ENCODE measurements around the gene HOXA6. TPM values are rescaled to one million over a fixed set of nuclear protein-coding genes. Genes with fewer than 3 reads are reported as not detected.

Gene HOXA6
- total RNA-seq, 1 experiment from 2014 or later, result not detected

DNA sequence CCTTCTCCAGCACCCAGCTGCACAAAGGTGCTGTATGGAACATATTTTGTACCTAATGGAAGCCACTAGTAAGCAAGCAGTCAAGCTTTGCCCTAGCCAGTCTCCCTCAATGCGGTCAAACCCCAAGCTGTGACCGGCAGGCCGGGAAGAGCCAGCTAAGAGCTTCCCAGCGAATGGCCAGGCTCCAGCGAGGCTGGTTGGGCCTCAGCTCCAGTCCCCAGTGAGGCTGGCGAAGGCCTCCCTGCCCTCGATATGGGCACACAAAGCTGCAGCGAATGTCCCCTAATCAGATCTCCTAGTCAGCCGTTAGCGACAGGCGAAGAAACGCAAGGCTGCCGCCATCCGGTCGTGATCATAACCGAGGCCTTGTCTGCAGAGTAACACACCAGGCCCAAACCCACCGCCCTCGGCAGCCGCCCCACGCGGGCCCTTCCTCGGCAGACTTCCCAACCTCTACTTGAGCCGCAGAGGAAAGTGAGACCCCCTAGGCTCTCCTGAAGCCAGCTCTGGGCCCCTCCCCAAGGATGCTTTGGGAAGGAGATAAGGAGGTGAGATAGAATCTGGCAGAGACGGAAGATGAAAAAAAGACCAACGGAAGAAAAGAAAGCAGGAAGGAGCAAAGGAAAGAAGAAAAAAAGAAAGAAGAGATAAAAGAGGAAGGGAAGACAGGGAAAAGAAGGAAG, 20.8 kb upstream of the HOXA6 start (continued):
- TF ChIP-seq OVOL2 (CRISPR knock-in tag; IDR thresholded peaks at IDR 0.05; ENCODE audit: borderline replicate concordance) (no peak), ESRRA (CRISPR knock-in tag; IDR thresholded peaks at IDR 0.05; ENCODE audit: borderline replicate concordance) (no peak)

DNA sequence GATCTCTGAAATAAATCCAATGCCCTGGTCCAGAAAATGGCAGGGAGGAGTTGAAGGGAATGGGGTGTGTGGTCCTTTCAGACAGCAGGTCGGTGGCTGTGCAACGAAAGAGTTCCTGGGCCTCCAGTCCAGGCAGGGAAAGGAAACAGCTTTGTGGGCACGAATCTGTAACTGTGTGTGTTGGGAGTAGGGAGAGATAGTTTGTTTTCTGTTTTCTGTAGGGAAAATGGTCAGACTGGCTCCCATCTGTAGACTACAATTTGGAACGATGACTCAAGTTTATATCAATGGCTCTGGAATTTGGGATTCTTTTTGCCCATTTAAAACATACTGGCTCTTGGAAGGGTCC, 20.3 kb upstream of the HOXA6 start:
- no peak for TF ChIP-seq TP53 (CRISPR knock-in tag; IDR thresholded peaks at IDR 0.05)
- TF ChIP-seq TEAD1 (CRISPR knock-in tag; IDR thresholded peaks at IDR 0.05), result no peak
- TF ChIP-seq ZNF416 (CRISPR knock-in tag; IDR thresholded peaks at IDR 0.05), result no peak
- TF ChIP-seq GRHL2 (CRISPR knock-in tag; IDR thresholded peaks at IDR 0.05; ENCODE audit: insufficient replicate concordance, severe bottlenecking), result no peak
- TF ChIP-seq, protein P1, sequence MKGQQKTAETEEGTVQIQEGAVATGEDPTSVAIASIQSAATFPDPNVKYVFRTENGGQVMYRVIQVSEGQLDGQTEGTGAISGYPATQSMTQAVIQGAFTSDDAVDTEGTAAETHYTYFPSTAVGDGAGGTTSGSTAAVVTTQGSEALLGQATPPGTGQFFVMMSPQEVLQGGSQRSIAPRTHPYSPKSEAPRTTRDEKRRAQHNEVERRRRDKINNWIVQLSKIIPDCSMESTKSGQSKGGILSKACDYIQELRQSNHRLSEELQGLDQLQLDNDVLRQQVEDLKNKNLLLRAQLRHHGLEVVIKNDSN (CRISPR knock-in tag; IDR thresholded peaks at IDR 0.05), result no peak
- TF ChIP-seq, protein P2, sequence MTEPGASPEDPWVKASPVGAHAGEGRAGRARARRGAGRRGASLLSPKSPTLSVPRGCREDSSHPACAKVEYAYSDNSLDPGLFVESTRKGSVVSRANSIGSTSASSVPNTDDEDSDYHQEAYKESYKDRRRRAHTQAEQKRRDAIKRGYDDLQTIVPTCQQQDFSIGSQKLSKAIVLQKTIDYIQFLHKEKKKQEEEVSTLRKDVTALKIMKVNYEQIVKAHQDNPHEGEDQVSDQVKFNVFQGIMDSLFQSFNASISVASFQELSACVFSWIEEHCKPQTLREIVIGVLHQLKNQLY (CRISPR knock-in tag; IDR thresholded peaks at IDR 0.05), result no peak
- no peak for TF ChIP-seq EMX1 (CRISPR knock-in tag; IDR thresholded peaks at IDR 0.05)
- no peak for TF ChIP-seq TCF7 (CRISPR knock-in tag; IDR thresholded peaks at IDR 0.05; ENCODE audit: low read depth)
- no peak for TF ChIP-seq NFYB (CRISPR knock-in tag; conservative IDR thresholded peaks at IDR 0.05; ENCODE audit: low read depth)
- TF ChIP-seq CREM (CRISPR knock-in tag; IDR thresholded peaks at IDR 0.05), result no peak
- ChIA-PET CTCF (interaction anchor here (3.7 kb wide), 1 partner anchor 12 kb away, joined by 22 read pairs; no protein-coding TSS in a partner anchor), POLR2A (no interaction called here)
- Mint-ChIP-seq H3K4me1 (peaks cover 26% of the 10 kb centered on the region), H3K4me3 (no peak overlapping the region), H3K9me3 (no peaks in the 10 kb centered on the region), H3K36me3 (0 out of 2 replicates have a peak, but pooled peaks cover 2% of the 10 kb centered on the region), H3K27ac (no peak overlapping the region), H3K27me3 (ENCODE audit: low read depth) (peaks cover 100% of the 10 kb centered on the region)
- no peak for DNase-seq (ENCODE audit: low spot score)
- no peak for ATAC-seq

DNA sequence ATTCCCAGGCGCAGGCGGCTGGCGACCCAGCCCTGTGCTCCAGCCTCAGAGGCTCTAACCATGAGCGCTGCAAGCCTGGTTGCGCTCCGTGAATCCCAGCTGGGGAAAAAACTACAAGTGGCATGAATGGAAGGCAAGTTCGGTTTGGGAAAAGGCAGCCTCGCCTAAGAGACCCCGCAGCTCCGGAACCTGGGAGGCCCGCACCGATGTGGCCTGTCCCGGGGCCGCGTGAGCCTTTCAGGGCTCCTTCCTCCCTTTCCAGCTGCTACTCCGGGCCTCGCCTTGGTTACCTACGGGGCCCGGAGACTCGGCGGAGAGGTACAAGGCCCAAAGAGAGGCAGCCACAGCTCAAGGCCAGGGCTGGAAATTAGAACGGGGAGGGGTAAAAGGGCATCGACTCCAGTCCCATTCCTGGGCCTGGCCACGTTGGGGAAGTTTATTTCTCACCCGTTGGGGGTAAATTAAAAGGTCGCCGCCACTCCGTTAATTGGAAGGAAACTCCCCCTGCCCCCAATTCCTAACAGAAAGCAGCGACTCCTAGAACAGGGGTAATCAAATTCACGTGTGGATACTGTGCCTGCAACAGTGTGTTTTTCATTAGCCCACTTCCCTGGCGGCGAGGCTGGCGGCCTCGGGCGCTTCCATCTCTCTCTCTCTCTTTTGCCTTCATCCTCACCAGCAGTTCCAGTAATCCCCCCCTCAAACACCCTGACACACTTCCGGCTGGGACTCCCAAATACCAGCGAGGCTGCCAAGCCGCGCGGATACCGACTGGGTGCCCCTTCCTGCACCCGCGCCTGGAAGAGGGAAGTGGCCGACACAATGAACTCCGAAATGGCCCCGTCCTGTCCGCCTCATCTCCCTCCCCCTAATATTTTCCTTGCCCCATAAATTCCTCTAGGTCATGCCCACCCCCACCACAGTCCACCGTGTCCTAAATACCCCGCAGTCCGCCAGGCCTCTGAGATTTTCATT, 19.2 kb upstream of the HOXA6 start:
- Mint-ChIP-seq H3K27me3 (ENCODE audit: low read depth) (peaks cover 100% of the 10 kb centered on the region), H3K27ac (no peak overlapping the region), H3K9me3 (no peaks in the 10 kb centered on the region), H3K4me3 (no peak overlapping the region), H3K4me1 (peaks cover 20% of the 10 kb centered on the region), H3K36me3 (0 out of 2 replicates have a peak, but pooled peaks cover 2% of the 10 kb centered on the region)
- ATAC-seq (no peak), DNase-seq (ENCODE audit: low spot score) (peak; percentile 20)
- CTCF ChIA-PET, result interaction anchor here (0.6 to 2.3 kb wide), 6 partner anchors 10 to 309 kb away, joined by 3 to 19 read pairs (median 5); partner anchors contain the start of genes HOXA3 and HOXA5
- POLR2A ChIA-PET, result no interaction called here
- TF ChIP-seq, protein P2 (CRISPR knock-in tag; IDR thresholded peaks at IDR 0.05), result no peak
- TF ChIP-seq, protein P1 (CRISPR knock-in tag; IDR thresholded peaks at IDR 0.05), result no peak
- TF ChIP-seq NR2C2 (CRISPR knock-in tag; IDR thresholded peaks at IDR 0.05) (no peak), OVOL2 (CRISPR knock-in tag; IDR thresholded peaks at IDR 0.05; ENCODE audit: borderline replicate concordance) (no peak), ZNF423 (CRISPR knock-in tag; IDR thresholded peaks at IDR 0.05) (no peak), SMAD3 (CRISPR knock-in tag; IDR thresholded peaks at IDR 0.05; ENCODE audit: borderline replicate concordance) (no peak), GRHL2 (CRISPR knock-in tag; IDR thresholded peaks at IDR 0.05; ENCODE audit: insufficient replicate concordance, severe bottlenecking) (no peak), ZNF232 (CRISPR knock-in tag; IDR thresholded peaks at IDR 0.05) (no peak), ZNF263 (CRISPR knock-in tag; IDR thresholded peaks at IDR 0.05; ENCODE audit: low read depth) (no peak), GABPB1 (CRISPR knock-in tag; IDR thresholded peaks at IDR 0.05) (no peak), FOXK1 (CRISPR knock-in tag; IDR thresholded peaks at IDR 0.05) (no peak)
- TF ChIP-seq, protein P3, sequence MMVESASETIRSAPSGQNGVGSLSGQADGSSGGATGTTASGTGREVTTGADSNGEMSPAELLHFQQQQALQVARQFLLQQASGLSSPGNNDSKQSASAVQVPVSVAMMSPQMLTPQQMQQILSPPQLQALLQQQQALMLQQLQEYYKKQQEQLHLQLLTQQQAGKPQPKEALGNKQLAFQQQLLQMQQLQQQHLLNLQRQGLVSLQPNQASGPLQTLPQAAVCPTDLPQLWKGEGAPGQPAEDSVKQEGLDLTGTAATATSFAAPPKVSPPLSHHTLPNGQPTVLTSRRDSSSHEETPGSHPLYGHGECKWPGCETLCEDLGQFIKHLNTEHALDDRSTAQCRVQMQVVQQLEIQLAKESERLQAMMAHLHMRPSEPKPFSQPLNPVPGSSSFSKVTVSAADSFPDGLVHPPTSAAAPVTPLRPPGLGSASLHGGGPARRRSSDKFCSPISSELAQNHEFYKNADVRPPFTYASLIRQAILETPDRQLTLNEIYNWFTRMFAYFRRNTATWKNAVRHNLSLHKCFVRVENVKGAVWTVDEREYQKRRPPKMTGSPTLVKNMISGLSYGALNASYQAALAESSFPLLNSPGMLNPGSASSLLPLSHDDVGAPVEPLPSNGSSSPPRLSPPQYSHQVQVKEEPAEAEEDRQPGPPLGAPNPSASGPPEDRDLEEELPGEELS (CRISPR knock-in tag; IDR thresholded peaks at IDR 0.05), result no peak
- TF ChIP-seq, protein P4, sequence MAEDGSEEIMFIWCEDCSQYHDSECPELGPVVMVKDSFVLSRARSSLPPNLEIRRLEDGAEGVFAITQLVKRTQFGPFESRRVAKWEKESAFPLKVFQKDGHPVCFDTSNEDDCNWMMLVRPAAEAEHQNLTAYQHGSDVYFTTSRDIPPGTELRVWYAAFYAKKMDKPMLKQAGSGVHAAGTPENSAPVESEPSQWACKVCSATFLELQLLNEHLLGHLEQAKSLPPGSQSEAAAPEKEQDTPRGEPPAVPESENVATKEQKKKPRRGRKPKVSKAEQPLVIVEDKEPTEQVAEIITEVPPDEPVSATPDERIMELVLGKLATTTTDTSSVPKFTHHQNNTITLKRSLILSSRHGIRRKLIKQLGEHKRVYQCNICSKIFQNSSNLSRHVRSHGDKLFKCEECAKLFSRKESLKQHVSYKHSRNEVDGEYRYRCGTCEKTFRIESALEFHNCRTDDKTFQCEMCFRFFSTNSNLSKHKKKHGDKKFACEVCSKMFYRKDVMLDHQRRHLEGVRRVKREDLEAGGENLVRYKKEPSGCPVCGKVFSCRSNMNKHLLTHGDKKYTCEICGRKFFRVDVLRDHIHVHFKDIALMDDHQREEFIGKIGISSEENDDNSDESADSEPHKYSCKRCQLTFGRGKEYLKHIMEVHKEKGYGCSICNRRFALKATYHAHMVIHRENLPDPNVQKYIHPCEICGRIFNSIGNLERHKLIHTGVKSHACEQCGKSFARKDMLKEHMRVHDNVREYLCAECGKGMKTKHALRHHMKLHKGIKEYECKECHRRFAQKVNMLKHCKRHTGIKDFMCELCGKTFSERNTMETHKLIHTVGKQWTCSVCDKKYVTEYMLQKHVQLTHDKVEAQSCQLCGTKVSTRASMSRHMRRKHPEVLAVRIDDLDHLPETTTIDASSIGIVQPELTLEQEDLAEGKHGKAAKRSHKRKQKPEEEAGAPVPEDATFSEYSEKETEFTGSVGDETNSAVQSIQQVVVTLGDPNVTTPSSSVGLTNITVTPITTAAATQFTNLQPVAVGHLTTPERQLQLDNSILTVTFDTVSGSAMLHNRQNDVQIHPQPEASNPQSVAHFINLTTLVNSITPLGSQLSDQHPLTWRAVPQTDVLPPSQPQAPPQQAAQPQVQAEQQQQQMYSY (CRISPR knock-in tag; IDR thresholded peaks at IDR 0.05), result no peak
